ENCODE measurements around the gene GKAP1.

DNA sequence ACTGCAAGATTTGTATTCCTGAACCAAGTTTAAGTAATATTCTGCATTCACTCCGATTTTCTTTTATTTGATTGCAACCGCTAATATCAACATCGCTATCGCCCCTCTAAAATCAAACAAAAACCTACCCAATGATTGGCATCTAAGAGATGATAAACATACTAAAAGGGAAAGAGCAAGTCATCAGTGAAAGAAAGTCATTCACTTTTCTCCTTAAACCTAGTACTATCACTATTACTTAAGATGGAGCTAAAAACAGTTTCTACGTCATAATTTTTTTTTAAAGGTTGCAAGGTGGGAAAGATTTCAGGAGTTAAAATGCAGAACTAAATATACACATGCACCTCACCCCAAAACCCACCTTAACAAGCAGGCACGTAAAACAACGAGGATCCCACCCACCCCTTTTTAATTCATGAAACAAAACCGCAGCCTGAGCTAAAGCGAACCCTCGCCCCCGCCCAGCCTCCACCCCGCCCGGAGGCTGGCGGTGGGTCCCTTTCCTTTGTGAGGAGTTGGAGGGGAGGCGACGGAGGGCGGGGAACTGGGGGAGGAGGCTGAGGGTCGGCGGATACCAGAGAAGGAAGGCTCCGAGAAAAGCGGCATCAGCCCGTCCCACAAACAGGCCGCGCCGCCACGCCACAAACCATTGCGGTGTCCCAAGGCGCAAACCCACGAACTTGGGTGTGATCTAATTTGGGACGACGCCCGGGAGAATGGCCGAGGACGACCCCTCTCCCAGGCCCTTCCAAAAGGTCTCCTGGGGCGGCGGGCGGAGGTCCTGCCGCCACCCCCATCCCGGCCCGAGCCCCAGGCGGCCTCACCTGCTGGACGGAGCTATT lies 110.7 kb downstream of the GKAP1 start:
- TF ChIP-seq, protein P1, sequence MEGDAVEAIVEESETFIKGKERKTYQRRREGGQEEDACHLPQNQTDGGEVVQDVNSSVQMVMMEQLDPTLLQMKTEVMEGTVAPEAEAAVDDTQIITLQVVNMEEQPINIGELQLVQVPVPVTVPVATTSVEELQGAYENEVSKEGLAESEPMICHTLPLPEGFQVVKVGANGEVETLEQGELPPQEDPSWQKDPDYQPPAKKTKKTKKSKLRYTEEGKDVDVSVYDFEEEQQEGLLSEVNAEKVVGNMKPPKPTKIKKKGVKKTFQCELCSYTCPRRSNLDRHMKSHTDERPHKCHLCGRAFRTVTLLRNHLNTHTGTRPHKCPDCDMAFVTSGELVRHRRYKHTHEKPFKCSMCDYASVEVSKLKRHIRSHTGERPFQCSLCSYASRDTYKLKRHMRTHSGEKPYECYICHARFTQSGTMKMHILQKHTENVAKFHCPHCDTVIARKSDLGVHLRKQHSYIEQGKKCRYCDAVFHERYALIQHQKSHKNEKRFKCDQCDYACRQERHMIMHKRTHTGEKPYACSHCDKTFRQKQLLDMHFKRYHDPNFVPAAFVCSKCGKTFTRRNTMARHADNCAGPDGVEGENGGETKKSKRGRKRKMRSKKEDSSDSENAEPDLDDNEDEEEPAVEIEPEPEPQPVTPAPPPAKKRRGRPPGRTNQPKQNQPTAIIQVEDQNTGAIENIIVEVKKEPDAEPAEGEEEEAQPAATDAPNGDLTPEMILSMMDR (IDR thresholded peaks at IDR 0.05): no peak
- no peak for TF ChIP-seq POLR2A (IDR thresholded peaks at IDR 0.05)
